C4-2B (cell line): Measurements from ENCODE around the gene CCDC172.

Experiments
- ZFX ChIP-seq: fragments of 450-650 bp; IDR thresholded peaks from 2 replicates; pipeline ENCODE4 v1.6.1; 2017
- TF ChIP-seq, protein P1 (sequence below): fragments of 450-650 bp; conservative IDR thresholded peaks from 2 replicates; pipeline ENCODE4 v1.5.1; 2017; ENCODE audit warnings: mild to moderate bottlenecking

DNA sequence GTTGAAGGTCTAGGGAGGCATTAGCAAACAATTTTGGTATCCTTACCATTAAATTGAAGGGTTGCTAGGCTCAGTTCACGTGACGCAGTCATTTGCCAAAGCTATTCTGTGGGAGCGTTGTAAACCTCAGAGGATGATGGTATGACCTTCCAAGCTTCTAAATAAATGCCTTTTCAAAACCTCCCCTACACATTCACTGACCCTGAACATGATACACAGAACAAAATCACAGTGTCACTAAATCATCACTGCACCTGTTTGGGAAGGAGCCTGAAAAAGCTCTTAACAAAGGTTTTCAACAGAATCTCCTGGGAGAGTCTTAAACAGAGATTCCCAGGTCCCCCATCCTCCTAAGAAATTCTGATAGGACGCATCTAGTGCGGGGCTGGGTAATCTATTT is 13.2 kb upstream of the CCDC172 start:
- TF ChIP-seq, protein P1, sequence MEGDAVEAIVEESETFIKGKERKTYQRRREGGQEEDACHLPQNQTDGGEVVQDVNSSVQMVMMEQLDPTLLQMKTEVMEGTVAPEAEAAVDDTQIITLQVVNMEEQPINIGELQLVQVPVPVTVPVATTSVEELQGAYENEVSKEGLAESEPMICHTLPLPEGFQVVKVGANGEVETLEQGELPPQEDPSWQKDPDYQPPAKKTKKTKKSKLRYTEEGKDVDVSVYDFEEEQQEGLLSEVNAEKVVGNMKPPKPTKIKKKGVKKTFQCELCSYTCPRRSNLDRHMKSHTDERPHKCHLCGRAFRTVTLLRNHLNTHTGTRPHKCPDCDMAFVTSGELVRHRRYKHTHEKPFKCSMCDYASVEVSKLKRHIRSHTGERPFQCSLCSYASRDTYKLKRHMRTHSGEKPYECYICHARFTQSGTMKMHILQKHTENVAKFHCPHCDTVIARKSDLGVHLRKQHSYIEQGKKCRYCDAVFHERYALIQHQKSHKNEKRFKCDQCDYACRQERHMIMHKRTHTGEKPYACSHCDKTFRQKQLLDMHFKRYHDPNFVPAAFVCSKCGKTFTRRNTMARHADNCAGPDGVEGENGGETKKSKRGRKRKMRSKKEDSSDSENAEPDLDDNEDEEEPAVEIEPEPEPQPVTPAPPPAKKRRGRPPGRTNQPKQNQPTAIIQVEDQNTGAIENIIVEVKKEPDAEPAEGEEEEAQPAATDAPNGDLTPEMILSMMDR, result no peak
- TF ChIP-seq ZFX, result no peak
